Activated T-cell treated with anti-CD3 and anti-CD28 coated beads, Interleukin-2, amount 50 U/mL, for 24 hours (primary cell): ENCODE results near the gene ARID5B.

Source experiments
- DNase-seq: peaks from one replicate; pipeline ENCODE4 v3.0.0-alpha.2; 2020
- H3K27ac Mint-ChIP-seq: 2 replicates; pipeline ENCODE4 v1.8.0; 2020; ENCODE audit warnings: mild to moderate bottlenecking, mixed read lengths
- H3K27me3 Mint-ChIP-seq: 2 replicates; pipeline ENCODE4 v1.8.0; 2020; ENCODE audit warnings: mixed read lengths
- H3K36me3 Mint-ChIP-seq: 2 replicates; pipeline ENCODE4 v1.8.0; 2020; ENCODE audit warnings: low read depth, mixed read lengths
- H3K4me1 Mint-ChIP-seq: 2 replicates; pipeline ENCODE4 v1.8.0; 2020; ENCODE audit warnings: low read depth, mixed read lengths
- H3K4me3 Mint-ChIP-seq: 2 replicates; pipeline ENCODE4 v1.8.0; 2020; ENCODE audit warnings: mild to moderate bottlenecking, moderate library complexity, mixed read lengths
- H3K9me3 Mint-ChIP-seq: 2 replicates; pipeline ENCODE4 v1.8.0; 2020; ENCODE audit warnings: mixed read lengths

Gene ARID5B

GRCh38 chr10:61987951-61988379, 86.5 kb downstream of the ARID5B start:
- H3K4me3 Mint-ChIP-seq: peak overlapping the region; percentile 67
- peaks cover 79% of the 10 kb centered on the region for H3K36me3 Mint-ChIP-seq
- H3K27me3 Mint-ChIP-seq: no peaks in the 10 kb centered on the region
- peaks cover 92% of the 10 kb centered on the region for H3K4me1 Mint-ChIP-seq
- peak overlapping the region; percentile 98 for H3K27ac Mint-ChIP-seq
- DNase-seq: no peak
- H3K9me3 Mint-ChIP-seq: no peaks in the 10 kb centered on the region

GRCh38 chr10:61989995-61990760, 88.7 kb downstream of the ARID5B start:
- DNase-seq: no peak
- Mint-ChIP-seq H3K36me3 (peaks cover 70% of the 10 kb centered on the region), H3K27ac (peak overlapping the region; percentile 98), H3K27me3 (no peaks in the 10 kb centered on the region), H3K4me1 (peaks cover 96% of the 10 kb centered on the region), H3K9me3 (no peaks in the 10 kb centered on the region), H3K4me3 (no peak overlapping the region)

GRCh38 chr10:61990761-61991135, 89.2 kb downstream of the ARID5B start:
- Mint-ChIP-seq H3K9me3 (no peaks in the 10 kb centered on the region), H3K4me3 (no peak overlapping the region), H3K4me1 (peaks cover 96% of the 10 kb centered on the region), H3K27me3 (no peaks in the 10 kb centered on the region), H3K27ac (peak overlapping the region; percentile 98), H3K36me3 (peaks cover 71% of the 10 kb centered on the region)
- DNase-seq: no peak

GRCh38 chr10:61991166-61991565, 89.7 kb downstream of the ARID5B start:
- peak overlapping the region; percentile 98 for H3K27ac Mint-ChIP-seq
- peaks cover 71% of the 10 kb centered on the region for H3K36me3 Mint-ChIP-seq
- H3K9me3 Mint-ChIP-seq: no peaks in the 10 kb centered on the region
- H3K4me3 Mint-ChIP-seq: no peak overlapping the region
- H3K4me1 Mint-ChIP-seq: peaks cover 95% of the 10 kb centered on the region
- DNase-seq: no peak
- no peaks in the 10 kb centered on the region for H3K27me3 Mint-ChIP-seq

- Mint-ChIP-seq H3K36me3 (peaks cover 69% of the 10 kb centered on the region), H3K27ac (peak overlapping the region; percentile 98), H3K9me3 (peaks cover 2% of the 10 kb centered on the region), H3K4me1 (peaks cover 91% of the 10 kb centered on the region), H3K4me3 (peak overlapping the region; percentile 64), H3K27me3 (no peaks in the 10 kb centered on the region)
- DNase-seq: no peak
Measured at GRCh38 chr10:61992059-61992460, 90.6 kb downstream of the ARID5B start.

GRCh38 chr10:61992671-61993668, 91.5 kb downstream of the ARID5B start:
- Mint-ChIP-seq H3K36me3 (peaks cover 73% of the 10 kb centered on the region), H3K27me3 (no peaks in the 10 kb centered on the region)
- DNase-seq: no peak

GRCh38 chr10:61993711-61994401, 92.4 kb downstream of the ARID5B start:
- H3K27me3 Mint-ChIP-seq: no peaks in the 10 kb centered on the region
- H3K9me3 Mint-ChIP-seq: peaks cover 3% of the 10 kb centered on the region
- no peak for DNase-seq
- H3K4me3 Mint-ChIP-seq: peak overlapping the region; percentile 64
- H3K36me3 Mint-ChIP-seq: peaks cover 76% of the 10 kb centered on the region
- H3K27ac Mint-ChIP-seq: peak overlapping the region; percentile 98
- peaks cover 91% of the 10 kb centered on the region for H3K4me1 Mint-ChIP-seq

More at GRCh38 chr10:61992671-61993668, 91.5 kb downstream of the ARID5B start:
- Mint-ChIP-seq H3K4me1 (peaks cover 89% of the 10 kb centered on the region), H3K4me3 (peak overlapping the region; percentile 64), H3K9me3 (peaks cover 3% of the 10 kb centered on the region), H3K27ac (peak overlapping the region; percentile 98)

GRCh38 chr10:61994405-61995219, 93.1 kb downstream of the ARID5B start:
- peak overlapping the region; percentile 98 for H3K27ac Mint-ChIP-seq
- no peak for DNase-seq
- peaks cover 4% of the 10 kb centered on the region for H3K9me3 Mint-ChIP-seq
- peaks cover 89% of the 10 kb centered on the region for H3K4me1 Mint-ChIP-seq
- H3K27me3 Mint-ChIP-seq: no peaks in the 10 kb centered on the region
- H3K4me3 Mint-ChIP-seq: peak overlapping the region; percentile 28
- peaks cover 79% of the 10 kb centered on the region for H3K36me3 Mint-ChIP-seq

GRCh38 chr10:61995220-61995503, 93.7 kb downstream of the ARID5B start:
- no peak for DNase-seq
- Mint-ChIP-seq H3K36me3 (peaks cover 79% of the 10 kb centered on the region), H3K9me3 (peaks cover 8% of the 10 kb centered on the region), H3K4me3 (no peak overlapping the region), H3K4me1 (peaks cover 89% of the 10 kb centered on the region), H3K27me3 (no peaks in the 10 kb centered on the region), H3K27ac (peak overlapping the region; percentile 98)

GRCh38 chr10:61998937-61999336, 97.4 kb downstream of the ARID5B start:
- DNase-seq: no peak
- no peaks in the 10 kb centered on the region for H3K27me3 Mint-ChIP-seq
- H3K36me3 Mint-ChIP-seq: peaks cover 88% of the 10 kb centered on the region
- peaks cover 86% of the 10 kb centered on the region for H3K4me1 Mint-ChIP-seq
- H3K4me3 Mint-ChIP-seq: no peak overlapping the region
- peaks cover 10% of the 10 kb centered on the region for H3K9me3 Mint-ChIP-seq
- H3K27ac Mint-ChIP-seq: peak overlapping the region; percentile 24

- Mint-ChIP-seq H3K36me3 (peaks cover 96% of the 10 kb centered on the region), H3K4me3 (no peak overlapping the region), H3K27me3 (no peaks in the 10 kb centered on the region), H3K4me1 (peaks cover 86% of the 10 kb centered on the region), H3K27ac (peak overlapping the region; percentile 70), H3K9me3 (peaks cover 10% of the 10 kb centered on the region)
- DNase-seq: no peak
Measured at GRCh38 chr10:62000037-62000603, 98.6 kb downstream of the ARID5B start.

- Mint-ChIP-seq H3K27ac (peak overlapping the region; percentile 76), H3K4me3 (no peak overlapping the region), H3K27me3 (no peaks in the 10 kb centered on the region), H3K9me3 (peaks cover 11% of the 10 kb centered on the region), H3K36me3 (peaks cover 96% of the 10 kb centered on the region), H3K4me1 (peaks cover 86% of the 10 kb centered on the region)
- DNase-seq: no peak
Measured at GRCh38 chr10:62000726-62001125, 99.2 kb downstream of the ARID5B start.

- no peak for DNase-seq
- Mint-ChIP-seq H3K9me3 (peaks cover 13% of the 10 kb centered on the region), H3K27ac (peak overlapping the region; percentile 76), H3K36me3 (peaks cover 99% of the 10 kb centered on the region), H3K4me1 (peaks cover 89% of the 10 kb centered on the region), H3K4me3 (peak overlapping the region; percentile 17), H3K27me3 (no peaks in the 10 kb centered on the region)
Measured at GRCh38 chr10:62001898-62002297, 100.4 kb downstream of the ARID5B start.
